ENCODE results near the gene PLXNA1. TPM values are rescaled to one million over a fixed set of nuclear protein-coding genes. Genes with fewer than 3 reads are reported as not detected.

Gene PLXNA1
- polyA plus RNA-seq, 1 of the 3 experiments (the other 2 are of a cell fraction) = 48.1 TPM

GRCh38 chr3:126970921-126971320 lies 12.0 kb upstream of the PLXNA1 start:
- Histone ChIP-seq H3K27ac (ENCODE audit: low read depth in 2 of 2, low read length in 1 of 2) (no peak overlapping the region), H3K9me2 (no peaks in the 10 kb centered on the region), H4K20me1 (ENCODE audit: insufficient read depth) (no peaks in the 10 kb centered on the region), H2AFZ (ENCODE audit: low read depth) (no peak overlapping the region), H3K9me3 (peaks cover 10% of the 10 kb centered on the region; the same call in 1 of the 2 replicates), H3K79me2 (ENCODE audit: insufficient read depth) (no peaks in the 10 kb centered on the region), H3K4me3 (ENCODE audit: low read depth in 2 of 2, low read length in 1 of 2) (no peak overlapping the region), H3K9ac (no peak overlapping the region), H3K4me1 (ENCODE audit: control insufficient read depth in 1 of 2, insufficient read depth in 2 of 2, low read depth in 1 of 2, low read length in 1 of 2) (peaks cover 0 to 18% of the 10 kb centered on the region in 2 experiments; a peak in 1 of 4 replicates), H3K36me3 (replicated peaks in 1 of 2; ENCODE audit: control insufficient read depth in 1 of 2, insufficient read depth in 2 of 2, low read length in 1 of 2) (no peaks in the 10 kb centered on the region), H3F3A (replicated peaks; ENCODE audit: insufficient read depth) (no peaks in the 10 kb centered on the region), H3K4me2 (no peak overlapping the region), H3K27me3 (ENCODE audit: insufficient read depth) (no peaks in the 10 kb centered on the region)
- no peak for DNase-seq
- POLR2A ChIA-PET = no interaction called here
- CTCF ChIA-PET = interaction anchor here (0.6 to 4.5 kb wide), 8 partner anchors 9 to 291 kb away, joined by 3 to 28 read pairs (median 4); partner anchors contain the start of gene PLXNA1
- WGBS (ENCODE audit: low lambda C conversion rate) = 96% methylated on average over 5 of the region's 5 CpGs
- TF ChIP-seq EP300 (IDR thresholded peaks at IDR 0.05; ENCODE audit: borderline replicate concordance in 1 of 2, low read depth in 1 of 2, low read length in 1 of 2) = no peak
- TF ChIP-seq TCF12 (IDR thresholded peaks at IDR 0.05) = no peak
- TF ChIP-seq SMC3 (IDR thresholded peaks at IDR 0.05; ENCODE audit: low read depth, low read length) = no peak
- TF ChIP-seq RCOR1 (IDR thresholded peaks at IDR 0.05; ENCODE audit: low read length) = no peak
- TF ChIP-seq FOSL2 (IDR thresholded peaks at IDR 0.05; ENCODE audit: borderline replicate concordance, low read depth) = no peak
- TF ChIP-seq NFIC (IDR thresholded peaks at IDR 0.05; ENCODE audit: borderline replicate concordance) = no peak
- no peak for TF ChIP-seq USF1 (IDR thresholded peaks at IDR 0.05; ENCODE audit: borderline replicate concordance, low read depth)
- no peak for TF ChIP-seq ELF1 (IDR thresholded peaks at IDR 0.05)
- TF ChIP-seq TEAD4 (IDR thresholded peaks at IDR 0.05; ENCODE audit: borderline replicate concordance, insufficient read depth) = no peak
- no peak for TF ChIP-seq USF2 (IDR thresholded peaks at IDR 0.05; ENCODE audit: borderline replicate concordance, low read depth, low read length)
- TF ChIP-seq RAD21 (IDR thresholded peaks at IDR 0.05; ENCODE audit: low read length) = no peak
- TF ChIP-seq SIN3A (IDR thresholded peaks at IDR 0.05; ENCODE audit: borderline replicate concordance, low read depth, low read length) = no peak
- no peak for TF ChIP-seq IRF3 (IDR thresholded peaks at IDR 0.05; ENCODE audit: low read depth, low read length)
- TF ChIP-seq EZH2phosphoT487 (IDR thresholded peaks at IDR 0.05; ENCODE audit: borderline replicate concordance, low read depth) = no peak
- TF ChIP-seq YY1 (IDR thresholded peaks at IDR 0.05; ENCODE audit: low read depth) = no peak
- TF ChIP-seq JUND (IDR thresholded peaks at IDR 0.05) = no peak
- no peak for TF ChIP-seq RFX5 (IDR thresholded peaks at IDR 0.05; ENCODE audit: low read length)
- TF ChIP-seq, protein P1, sequence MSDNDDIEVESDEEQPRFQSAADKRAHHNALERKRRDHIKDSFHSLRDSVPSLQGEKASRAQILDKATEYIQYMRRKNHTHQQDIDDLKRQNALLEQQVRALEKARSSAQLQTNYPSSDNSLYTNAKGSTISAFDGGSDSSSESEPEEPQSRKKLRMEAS (IDR thresholded peaks at IDR 0.05; ENCODE audit: low read depth) = no peak

All from SK-N-SH (cell line).